ENCODE data around the gene SPIRE1. TPM values are rescaled to one million over a fixed set of nuclear protein-coding genes. Genes with fewer than 3 reads are reported as not detected.

SPIRE1 gene
- total and polyA plus RNA-seq, 4 experiments from 2014 or later: 1.7 to 3.0 (median 1.8) TPM; not detected in 1

DNA sequence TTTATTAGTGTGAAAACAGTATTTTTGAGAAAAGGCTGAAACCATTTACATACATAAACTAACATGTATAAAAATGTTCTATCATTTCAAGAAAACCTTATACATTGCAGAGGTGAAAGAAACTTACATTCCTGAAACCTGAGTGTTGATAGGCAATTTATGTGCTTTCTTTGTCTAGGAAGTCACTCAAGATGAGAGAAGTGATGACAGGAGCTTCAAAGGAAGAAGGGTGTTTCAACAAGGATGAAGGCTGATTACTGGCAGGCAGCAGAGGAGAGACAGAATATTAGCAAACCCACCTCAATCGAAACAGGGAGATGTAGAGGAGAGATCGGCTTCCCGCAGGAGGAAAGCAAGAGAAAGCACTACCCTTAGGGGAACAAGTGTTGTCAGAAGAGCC lies 125.2 kb downstream of the SPIRE1 start:
- Mint-ChIP-seq H3K4me1 (peaks cover 0 to 3% (median 0%) of the 10 kb centered on the region in 4 donors), H3K36me3 (no peaks in the 10 kb centered on the region), H3K27ac (peak overlapping the region in 1 of 7 donors; percentile 23), H3K4me3 (no peak overlapping the region), H3K9me3 (no peaks in the 10 kb centered on the region), H3K27me3 (peaks cover 0 to 1% of the 10 kb centered on the region in 2 donors)
- Histone ChIP-seq H3K4me1 (ENCODE audit: insufficient read depth, low read length) (no peaks in the 10 kb centered on the region), H3K27me3 (ENCODE audit: insufficient read depth, low read length) (no peaks in the 10 kb centered on the region), H3K4me3 (ENCODE audit: low read length in 2 of 2) (no peak overlapping the region), H3K9me3 (ENCODE audit: control insufficient read depth in 1 of 2, low read length in 2 of 2) (no peaks in the 10 kb centered on the region), H3K27ac (ENCODE audit: low read depth, low read length) (no peak overlapping the region), H3K36me3 (ENCODE audit: insufficient read depth, low read length) (no peaks in the 10 kb centered on the region)
- ChIA-PET POLR2A (ENCODE audit: partially characterized antibody) (no interaction called here), CTCF (ENCODE audit: partially characterized antibody) (no interaction called here)
- no peak for DNase-seq
- intact Hi-C loops (cut with micrococcal nuclease): no loop called here

DNA sequence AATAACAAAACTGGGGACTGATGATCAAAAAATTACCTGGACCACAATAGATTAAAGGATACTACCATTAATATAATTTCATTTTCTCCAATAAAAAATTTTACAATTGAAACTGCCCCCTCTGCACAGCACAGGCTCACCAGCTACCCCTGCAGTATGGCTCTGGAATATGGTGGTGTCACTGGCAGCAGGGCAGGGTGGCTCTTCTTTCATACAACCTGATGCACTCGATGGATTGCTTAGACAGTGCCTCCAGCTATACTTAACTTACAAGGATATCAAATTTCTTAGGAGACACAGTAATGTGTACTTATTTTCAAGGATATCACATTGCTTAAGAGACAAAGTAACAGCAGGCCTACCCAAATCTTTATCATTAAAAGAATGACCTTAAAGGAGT lies 126.2 kb downstream of the SPIRE1 start:
- Mint-ChIP-seq H3K27me3 (peaks cover 0 to 1% of the 10 kb centered on the region in 2 donors), H3K4me1 (peaks cover 0 to 3% (median 0%) of the 10 kb centered on the region in 4 donors), H3K27ac (no peak overlapping the region), H3K4me3 (no peak overlapping the region), H3K36me3 (no peaks in the 10 kb centered on the region), H3K9me3 (no peaks in the 10 kb centered on the region)
- ChIA-PET CTCF (ENCODE audit: partially characterized antibody) (no interaction called here), POLR2A (ENCODE audit: partially characterized antibody) (no interaction called here)
- H3K36me3 ChIP-seq (ENCODE audit: insufficient read depth, low read length): no peaks in the 10 kb centered on the region
- H3K27ac ChIP-seq (ENCODE audit: low read depth, low read length): no peak overlapping the region
- intact Hi-C loops (cut with micrococcal nuclease): no loop called here
- DNase-seq: no peak
- H3K4me1 ChIP-seq (ENCODE audit: insufficient read depth, low read length): no peaks in the 10 kb centered on the region
- H3K9me3 ChIP-seq (ENCODE audit: control insufficient read depth in 1 of 2, low read length in 2 of 2): no peaks in the 10 kb centered on the region
- H3K27me3 ChIP-seq (ENCODE audit: insufficient read depth, low read length): no peaks in the 10 kb centered on the region
- no peak overlapping the region for H3K4me3 ChIP-seq (ENCODE audit: low read length in 2 of 2)

DNA sequence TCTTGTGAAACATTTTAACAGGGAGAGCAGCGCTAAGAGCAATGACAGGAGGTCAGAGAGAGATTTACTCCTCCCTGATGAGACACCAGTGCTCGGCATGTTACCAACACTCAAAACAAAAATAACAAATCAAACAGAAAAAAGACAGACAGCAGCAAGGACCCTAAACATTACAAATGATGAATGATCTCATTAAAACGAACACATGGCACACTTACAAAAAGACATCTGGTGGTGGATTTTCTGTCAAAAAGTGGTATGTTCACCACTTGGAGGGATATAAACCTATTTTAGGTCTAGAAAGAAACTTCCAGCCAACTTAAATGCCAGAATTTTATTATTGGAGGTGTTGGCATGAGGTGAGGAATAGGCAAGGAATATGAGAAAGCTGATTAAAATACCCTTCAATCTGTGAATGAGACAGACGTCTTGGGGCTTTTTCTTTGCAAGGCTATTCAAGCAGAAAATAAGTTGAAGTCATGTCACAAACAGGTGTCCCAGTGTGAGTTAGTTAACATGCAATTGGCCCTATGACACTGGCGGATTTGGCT lies 137.4 kb downstream of the SPIRE1 start:
- no peak for DNase-seq
- intact Hi-C loops (cut with micrococcal nuclease): no loop called here
- Histone ChIP-seq H3K4me3 (ENCODE audit: low read length in 2 of 2) (no peak overlapping the region), H3K27me3 (ENCODE audit: insufficient read depth, low read length) (no peaks in the 10 kb centered on the region), H3K27ac (ENCODE audit: low read depth, low read length) (no peak overlapping the region), H3K9me3 (ENCODE audit: control insufficient read depth in 1 of 2, low read length in 2 of 2) (no peaks in the 10 kb centered on the region), H3K36me3 (ENCODE audit: insufficient read depth, low read length) (no peaks in the 10 kb centered on the region), H3K4me1 (ENCODE audit: insufficient read depth, low read length) (no peaks in the 10 kb centered on the region)
- no peaks in the 10 kb centered on the region for H3K9me3 Mint-ChIP-seq
- no peak overlapping the region for H3K4me3 Mint-ChIP-seq
- POLR2A ChIA-PET (ENCODE audit: partially characterized antibody): interaction anchor here (0.7 kb wide), 1 partner anchor 582 kb away, joined by 5 read pairs; no protein-coding TSS in a partner anchor
- CTCF ChIA-PET (ENCODE audit: partially characterized antibody): interaction anchor here (0.7 kb wide), 1 partner anchor 8 kb away, joined by 3 read pairs; no protein-coding TSS in a partner anchor
- no peak overlapping the region for H3K27ac Mint-ChIP-seq
- no peaks in the 10 kb centered on the region for H3K4me1 Mint-ChIP-seq
- no peaks in the 10 kb centered on the region for H3K36me3 Mint-ChIP-seq
- H3K27me3 Mint-ChIP-seq: peaks cover 4 to 5% of the 10 kb centered on the region in 2 donors

DNA sequence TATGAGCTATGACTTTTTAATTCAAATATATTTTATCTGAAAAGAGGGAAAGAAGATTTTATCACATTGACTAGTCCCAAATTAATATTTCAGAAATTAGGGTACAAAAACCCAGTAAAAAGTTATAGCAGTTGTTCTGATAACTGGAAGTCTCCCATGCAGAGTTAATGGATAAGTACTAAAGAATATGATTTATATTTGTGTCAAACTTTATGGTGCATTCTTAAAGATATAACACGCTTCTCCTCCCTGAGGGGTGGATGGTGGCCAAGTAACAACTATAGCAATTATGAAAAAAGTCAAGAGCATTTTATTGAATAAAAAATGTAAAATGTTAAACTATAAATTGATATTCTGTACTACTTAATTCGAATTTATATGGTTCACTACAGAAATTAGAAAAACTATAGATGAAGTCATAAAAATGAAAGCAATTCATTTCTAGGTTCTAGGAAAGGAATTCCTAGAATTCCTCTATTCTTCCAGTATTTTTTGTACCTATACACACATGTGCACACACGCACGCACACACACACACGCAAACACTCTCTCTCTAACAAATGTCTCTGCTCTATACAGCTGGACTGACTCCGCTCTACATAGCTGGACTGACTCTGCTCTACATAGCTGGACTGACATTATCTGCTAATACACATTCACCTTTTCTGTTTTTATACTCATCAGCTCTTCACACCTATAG lies 138.9 kb downstream of the SPIRE1 start:
- no peak for DNase-seq
- H3K27ac Mint-ChIP-seq: no peak overlapping the region
- intact Hi-C loops (cut with micrococcal nuclease): no loop called here
- H3K4me3 Mint-ChIP-seq: no peak overlapping the region
- Histone ChIP-seq H3K27me3 (ENCODE audit: insufficient read depth, low read length) (no peaks in the 10 kb centered on the region), H3K4me3 (ENCODE audit: low read length in 2 of 2) (no peak overlapping the region), H3K9me3 (ENCODE audit: control insufficient read depth in 1 of 2, low read length in 2 of 2) (no peaks in the 10 kb centered on the region), H3K36me3 (ENCODE audit: insufficient read depth, low read length) (no peaks in the 10 kb centered on the region), H3K27ac (ENCODE audit: low read depth, low read length) (no peak overlapping the region), H3K4me1 (ENCODE audit: insufficient read depth, low read length) (no peaks in the 10 kb centered on the region)
- no peaks in the 10 kb centered on the region for H3K36me3 Mint-ChIP-seq
- peaks cover 4 to 5% of the 10 kb centered on the region in 2 donors for H3K27me3 Mint-ChIP-seq
- H3K4me1 Mint-ChIP-seq: no peaks in the 10 kb centered on the region
- no peaks in the 10 kb centered on the region for H3K9me3 Mint-ChIP-seq
- ChIA-PET POLR2A (ENCODE audit: partially characterized antibody) (no interaction called here), CTCF (ENCODE audit: partially characterized antibody) (no interaction called here)

DNA sequence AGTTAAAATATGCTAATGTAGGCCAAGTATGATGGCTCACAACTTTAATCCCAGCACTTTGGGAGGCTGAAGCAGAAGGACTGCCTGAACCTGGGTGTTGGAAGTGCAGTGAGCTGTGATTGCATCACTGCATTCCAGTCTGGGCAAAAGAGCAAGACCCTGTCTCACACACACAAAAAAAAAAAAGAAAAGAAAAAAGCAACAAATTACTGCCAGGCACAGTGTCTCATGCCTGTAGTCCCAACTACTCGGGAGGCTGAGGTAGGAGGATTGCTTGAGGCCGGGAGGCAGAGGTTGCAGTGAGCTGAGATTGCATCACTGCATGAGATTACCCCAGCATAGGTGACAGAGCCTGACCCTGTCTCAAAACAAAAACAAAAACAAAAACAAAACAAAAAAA lies 139.6 kb downstream of the SPIRE1 start:
- Mint-ChIP-seq H3K27me3 (peaks cover 4 to 5% of the 10 kb centered on the region in 2 donors), H3K4me3 (no peak overlapping the region), H3K27ac (no peak overlapping the region), H3K36me3 (no peaks in the 10 kb centered on the region), H3K4me1 (no peaks in the 10 kb centered on the region), H3K9me3 (no peaks in the 10 kb centered on the region)
- intact Hi-C loops (cut with micrococcal nuclease): no loop called here
- no peak for DNase-seq
- Histone ChIP-seq H3K27ac (ENCODE audit: low read depth, low read length) (no peak overlapping the region), H3K36me3 (ENCODE audit: insufficient read depth, low read length) (no peaks in the 10 kb centered on the region), H3K4me3 (ENCODE audit: low read length in 2 of 2) (no peak overlapping the region), H3K27me3 (ENCODE audit: insufficient read depth, low read length) (no peaks in the 10 kb centered on the region), H3K4me1 (ENCODE audit: insufficient read depth, low read length) (no peaks in the 10 kb centered on the region), H3K9me3 (ENCODE audit: control insufficient read depth in 1 of 2, low read length in 2 of 2) (no peaks in the 10 kb centered on the region)
- ChIA-PET CTCF (ENCODE audit: partially characterized antibody) (no interaction called here), POLR2A (ENCODE audit: partially characterized antibody) (no interaction called here)

DNA sequence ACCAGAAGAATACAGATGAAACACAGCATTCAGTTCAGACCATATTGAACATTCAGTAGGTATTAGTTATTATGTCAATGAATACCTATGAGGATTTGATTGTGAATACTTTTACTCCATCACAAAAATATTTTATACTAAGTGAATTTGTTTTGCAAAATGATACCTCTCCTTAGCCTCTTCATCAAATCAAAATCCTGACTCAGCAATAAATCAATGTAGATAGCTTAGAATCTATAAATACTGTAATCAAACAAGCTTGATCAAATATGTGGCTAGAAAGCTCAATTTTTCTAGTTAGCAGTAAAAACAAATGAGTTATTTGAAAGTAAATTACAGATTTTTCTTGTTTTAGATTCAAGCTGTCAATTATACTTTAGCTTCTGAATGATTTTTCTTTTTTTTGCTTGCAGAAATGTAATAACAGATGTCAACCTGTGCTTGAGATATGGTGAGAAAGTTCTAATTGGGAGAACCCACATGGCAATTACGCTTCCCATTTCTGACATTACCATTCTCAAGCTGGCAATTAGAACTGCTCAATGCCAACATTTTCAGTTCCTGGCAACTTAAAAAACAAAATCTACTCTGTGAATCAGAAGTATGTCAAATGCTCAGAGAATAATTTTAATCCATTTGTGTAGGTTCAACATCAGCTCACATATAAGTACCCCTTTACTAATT lies 140.6 kb downstream of the SPIRE1 start:
- Histone ChIP-seq H3K4me3 (ENCODE audit: low read length in 2 of 2) (no peak overlapping the region), H3K9me3 (ENCODE audit: control insufficient read depth in 1 of 2, low read length in 2 of 2) (no peaks in the 10 kb centered on the region), H3K36me3 (ENCODE audit: insufficient read depth, low read length) (no peaks in the 10 kb centered on the region), H3K27me3 (ENCODE audit: insufficient read depth, low read length) (no peaks in the 10 kb centered on the region), H3K27ac (ENCODE audit: low read depth, low read length) (no peak overlapping the region), H3K4me1 (ENCODE audit: insufficient read depth, low read length) (no peaks in the 10 kb centered on the region)
- no peaks in the 10 kb centered on the region for H3K9me3 Mint-ChIP-seq
- ChIA-PET POLR2A (ENCODE audit: partially characterized antibody) (no interaction called here), CTCF (ENCODE audit: partially characterized antibody) (no interaction called here)
- no peak overlapping the region for H3K4me3 Mint-ChIP-seq
- H3K36me3 Mint-ChIP-seq: no peaks in the 10 kb centered on the region
- H3K27ac Mint-ChIP-seq: no peak overlapping the region
- no peaks in the 10 kb centered on the region for H3K4me1 Mint-ChIP-seq
- no peak for DNase-seq
- peaks cover 4 to 5% of the 10 kb centered on the region in 2 donors for H3K27me3 Mint-ChIP-seq
- intact Hi-C loops (cut with micrococcal nuclease): no loop called here

DNA sequence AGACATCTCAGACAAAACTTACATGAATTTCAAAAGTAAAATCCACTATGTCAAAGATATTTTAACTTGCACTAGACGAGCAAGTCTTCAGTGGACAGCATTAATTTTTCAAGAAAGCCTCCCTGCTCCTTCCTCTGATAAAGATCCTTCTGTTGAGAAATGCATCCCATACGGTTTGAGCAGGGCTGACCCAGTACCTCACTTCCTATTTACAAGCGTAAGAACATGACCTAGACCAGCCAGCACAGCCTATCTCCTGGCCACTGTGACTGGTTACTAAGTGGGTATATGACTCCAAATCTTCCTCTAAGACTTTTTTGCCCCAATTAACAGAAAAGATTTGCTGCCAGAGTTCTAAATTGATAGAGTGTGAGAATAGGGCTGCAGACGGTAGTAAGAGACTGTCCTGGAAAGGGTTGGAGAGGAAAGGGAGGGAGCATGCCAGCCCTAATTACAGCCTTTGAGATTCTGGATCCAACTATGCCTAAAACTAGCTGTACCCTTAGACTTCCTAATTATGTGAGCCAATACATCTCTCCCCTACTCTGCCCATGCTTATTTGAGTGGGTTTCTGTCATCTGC lies 141.8 kb downstream of the SPIRE1 start:
- Histone ChIP-seq H3K4me3 (ENCODE audit: low read length in 2 of 2) (no peak overlapping the region), H3K36me3 (ENCODE audit: insufficient read depth, low read length) (no peaks in the 10 kb centered on the region), H3K27me3 (ENCODE audit: insufficient read depth, low read length) (no peaks in the 10 kb centered on the region), H3K4me1 (ENCODE audit: insufficient read depth, low read length) (no peaks in the 10 kb centered on the region), H3K9me3 (ENCODE audit: control insufficient read depth in 1 of 2, low read length in 2 of 2) (no peaks in the 10 kb centered on the region), H3K27ac (ENCODE audit: low read depth, low read length) (no peak overlapping the region)
- DNase-seq: no peak
- H3K4me3 Mint-ChIP-seq: no peak overlapping the region
- no peaks in the 10 kb centered on the region for H3K36me3 Mint-ChIP-seq
- intact Hi-C loops (cut with micrococcal nuclease): no loop called here
- no peaks in the 10 kb centered on the region for H3K9me3 Mint-ChIP-seq
- no peaks in the 10 kb centered on the region for H3K4me1 Mint-ChIP-seq
- ChIA-PET POLR2A (ENCODE audit: partially characterized antibody) (no interaction called here), CTCF (ENCODE audit: partially characterized antibody) (no interaction called here)
- H3K27ac Mint-ChIP-seq: no peak overlapping the region
- H3K27me3 Mint-ChIP-seq: peaks cover 1 to 5% of the 10 kb centered on the region in 2 donors

Data from CD4-positive, alpha-beta memory T cell (primary cell).